ENCODE results near the gene THAP10. TPM values are rescaled to one million over a fixed set of nuclear protein-coding genes. Genes with fewer than 3 reads are reported as not detected.
"Not testable (repeated sequence)": the region's sequence is repeated elsewhere in the genome, so short reads cannot be mapped to it uniquely, and the experiment has no call there.

The THAP10 gene
- total RNA-seq, 6 donors from 2014 or later: 1.6 to 4.0 (median 2.1) TPM

DNA sequence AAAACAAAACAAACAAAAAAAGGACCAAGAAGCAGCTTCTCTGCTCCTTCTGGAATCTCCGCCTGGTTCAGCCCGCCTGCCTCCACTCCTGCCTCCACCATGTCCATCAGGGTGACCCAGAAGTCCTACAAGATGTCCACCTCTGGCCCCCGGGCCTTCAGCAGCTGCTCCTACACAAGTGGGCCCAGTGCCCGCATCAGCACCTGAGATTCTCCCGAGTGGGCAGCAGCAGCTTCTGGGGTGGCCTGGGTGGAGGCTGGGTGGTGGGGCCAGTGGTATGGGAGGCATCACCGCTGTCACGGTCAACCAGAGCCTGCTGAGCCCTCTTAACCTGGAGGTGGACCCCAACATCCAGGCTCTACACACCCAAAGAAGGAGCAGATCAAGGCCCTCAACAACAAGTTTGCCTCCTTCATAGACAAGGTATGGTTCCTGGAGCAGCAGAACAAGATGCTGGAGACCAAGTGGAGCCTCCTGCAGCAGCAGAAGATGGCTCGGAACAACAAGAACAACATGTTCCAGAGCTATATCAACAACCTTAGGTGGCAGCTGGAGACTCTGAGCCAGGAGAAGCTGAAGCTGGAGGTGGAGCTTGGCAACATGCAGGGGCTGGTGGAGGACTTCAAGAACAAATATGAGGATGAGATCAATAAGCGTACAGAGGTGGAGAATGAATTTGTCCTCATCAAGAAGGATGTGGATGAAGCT lies 33.5 kb downstream of the THAP10 start:
- DNase-seq: peak in 1 of 2 donors; percentile 49
- Histone ChIP-seq H3K4me1 (peaks cover 3 to 26% (median 7%) of the 10 kb centered on the region in 4 donors), H3K27ac (peak overlapping the region in 2 of 4 donors; percentile 16 to 63)
- H3K4me3 ChIP-seq; H3K36me3 ChIP-seq; ATAC-seq (ENCODE audit: low FRiP score in 2 of 2); H3K27me3 ChIP-seq; H3K9me3 ChIP-seq: not testable (repeated sequence)
- TF ChIP-seq POLR2AphosphoS5 (IDR thresholded peaks at IDR 0.05): peak in 1 of 2 donors; percentile 30
- peak in 1 of 4 donors; percentile 52 for TF ChIP-seq EP300 (IDR thresholded peaks at IDR 0.05)
- WGBS, 2 donors: 90 to 94% methylated on average over 9 of the region's 9 CpGs

DNA sequence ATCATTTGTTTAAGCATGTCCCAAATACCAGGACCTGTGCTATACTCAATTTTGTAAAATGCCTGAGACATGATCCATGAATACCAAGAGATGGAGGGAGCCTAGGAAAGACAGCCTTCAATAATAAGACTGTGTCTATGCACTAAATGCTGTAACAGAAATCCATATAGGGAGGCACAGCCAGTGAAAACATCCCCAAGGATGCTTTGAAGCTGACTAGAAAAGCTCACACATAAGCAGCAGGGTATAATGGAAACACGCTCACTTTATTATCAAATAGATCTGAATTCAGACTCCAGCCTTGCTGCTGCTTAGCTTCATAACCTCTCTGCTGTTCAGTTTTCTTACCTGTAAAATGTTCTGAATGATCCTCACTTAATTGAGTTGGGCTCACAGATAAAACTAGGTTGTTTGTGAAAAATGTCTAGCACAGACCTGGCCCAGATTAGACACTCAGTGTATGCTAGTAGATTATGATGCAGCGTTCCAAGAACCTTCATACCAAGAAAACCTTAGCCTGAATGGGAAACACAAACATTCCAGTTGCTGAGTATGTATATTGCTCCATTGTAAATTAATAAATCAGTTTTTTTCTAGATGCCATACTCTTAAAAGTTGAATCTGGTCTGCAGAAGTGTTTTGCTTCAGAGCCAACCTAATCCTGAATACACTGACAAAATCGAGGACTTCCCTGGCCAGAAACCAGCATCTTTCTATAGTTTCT lies 34.5 kb downstream of the THAP10 start:
- no peak for TF ChIP-seq EP300 (IDR thresholded peaks at IDR 0.05)
- TF ChIP-seq POLR2AphosphoS5 (IDR thresholded peaks at IDR 0.05): no peak
- TF ChIP-seq POLR2A (IDR thresholded peaks at IDR 0.05): no peak
- TF ChIP-seq CTCF (IDR thresholded peaks at IDR 0.05): no peak
- Histone ChIP-seq H3K9me3 (no peaks in the 10 kb centered on the region), H3K36me3 (no peaks in the 10 kb centered on the region), H3K4me1 (peaks cover 4 to 31% (median 15%) of the 10 kb centered on the region in 4 donors), H3K27ac (peak overlapping the region; percentile 48 to 73 (median 64)), H3K27me3 (peaks cover 0 to 13% (median 9%) of the 10 kb centered on the region in 4 donors), H3K4me3 (no peak overlapping the region)
- DNase-seq: no peak
- ATAC-seq (ENCODE audit: low FRiP score in 2 of 2): no peak
- WGBS, 2 donors: 79 to 84% methylated on average over 3 of the region's 3 CpGs

DNA sequence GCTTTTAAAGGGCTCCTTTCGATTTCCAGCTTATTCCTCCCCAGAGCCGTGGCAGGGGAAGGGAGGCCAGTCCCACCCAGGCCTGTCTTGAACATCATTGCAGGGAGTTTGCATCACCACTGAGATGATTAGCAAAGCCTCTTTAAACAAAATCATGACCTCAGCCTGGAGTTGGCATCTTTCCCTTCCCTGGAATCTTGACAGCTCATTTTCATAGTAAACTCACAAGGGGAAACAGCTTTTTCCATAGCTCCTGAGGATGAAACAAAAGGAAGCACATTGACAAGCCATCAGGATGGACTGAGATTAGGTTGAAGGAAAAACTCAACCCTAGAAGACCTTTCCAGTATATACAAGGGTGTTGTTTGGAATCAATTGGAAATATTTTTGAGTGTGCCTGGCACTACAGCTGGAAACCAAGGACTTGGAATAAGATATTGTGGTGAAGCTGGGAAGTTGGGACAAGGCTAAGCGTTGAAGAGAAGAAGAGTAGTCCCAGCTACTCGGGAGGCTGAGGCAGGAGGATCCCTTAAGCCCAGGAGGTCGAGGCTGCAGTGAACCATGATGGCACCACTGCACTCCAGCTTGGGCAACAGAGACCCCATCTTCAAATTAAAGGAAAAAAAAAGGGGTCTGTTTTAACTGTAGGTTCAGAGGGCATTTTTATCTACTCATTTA lies 35.2 kb downstream of the THAP10 start:
- TF ChIP-seq EP300 (IDR thresholded peaks at IDR 0.05) (peak in 3 of 4 donors; percentile 32 to 76 (median 75)), POLR2AphosphoS5 (IDR thresholded peaks at IDR 0.05) (peak; percentile 77 to 78), CTCF (IDR thresholded peaks at IDR 0.05) (no peak), POLR2A (IDR thresholded peaks at IDR 0.05) (no peak)
- ATAC-seq (ENCODE audit: low FRiP score in 2 of 2): peak; percentile 83 to 85

GRCh38 chr15:70856177-70856883 lies 35.9 kb downstream of the THAP10 start:
- 65 to 73% methylated on average over 7 of the region's 7 CpGs for WGBS, 2 donors
- Histone ChIP-seq H3K9me3 (no peaks in the 10 kb centered on the region), H3K36me3 (no peaks in the 10 kb centered on the region), H3K4me1 (peaks cover 9 to 31% (median 16%) of the 10 kb centered on the region in 4 donors), H3K27me3 (peaks cover 0 to 13% (median 9%) of the 10 kb centered on the region in 4 donors), H3K27ac (peak overlapping the region; percentile 63 to 78 (median 67)), H3K4me3 (no peak overlapping the region)
- no peak for ATAC-seq (ENCODE audit: low FRiP score in 2 of 2)
- TF ChIP-seq EP300 (IDR thresholded peaks at IDR 0.05) (no peak), POLR2A (IDR thresholded peaks at IDR 0.05) (peak in 1 of 4 donors; percentile 28), POLR2AphosphoS5 (IDR thresholded peaks at IDR 0.05) (no peak), CTCF (IDR thresholded peaks at IDR 0.05) (no peak)
- no peak for DNase-seq

More for the DNA sequence above, 35.2 kb downstream of the THAP10 start:
- Histone ChIP-seq H3K27ac (peak overlapping the region; percentile 65 to 78 (median 72)), H3K4me1 (peaks cover 9 to 31% (median 16%) of the 10 kb centered on the region in 4 donors), H3K4me3 (no peak overlapping the region), H3K36me3 (no peaks in the 10 kb centered on the region), H3K9me3 (no peaks in the 10 kb centered on the region), H3K27me3 (peaks cover 0 to 13% (median 9%) of the 10 kb centered on the region in 4 donors)
- peak in 1 of 2 donors; percentile 46 for DNase-seq
- WGBS, 2 donors: 57 to 64% methylated on average over 5 of the region's 5 CpGs

Measured in upper lobe of left lung (tissue), 6 donors.